Measurements from ENCODE around the gene FANCC.

Gene FANCC

GRCh38 chr9:95181226-95181818 lies 136.2 kb downstream of the FANCC start:
- H4K8ac ChIP-seq (ENCODE audit: low read depth, low read length), result no peak overlapping the region
- H3K4ac ChIP-seq (ENCODE audit: low read length), result no peak overlapping the region
- H2BK5ac ChIP-seq (ENCODE audit: low read length), result no peak overlapping the region
- no peak overlapping the region for H4K91ac ChIP-seq (ENCODE audit: low read depth, low read length, poor library complexity)
- DNase-seq (ENCODE audit: low spot score), result no peak
- H2BK15ac ChIP-seq (ENCODE audit: low read length), result no peak overlapping the region
- H2BK120ac ChIP-seq (ENCODE audit: low read depth, low read length), result no peak overlapping the region
- H2AFZ ChIP-seq (ENCODE audit: low read length), result no peak overlapping the region
- no peak overlapping the region for H3K14ac ChIP-seq (ENCODE audit: low read length)
- no peak overlapping the region for H3K4me2 ChIP-seq (ENCODE audit: insufficient read depth, low read length, poor library complexity, severe bottlenecking)
- no peak overlapping the region for H2BK12ac ChIP-seq (ENCODE audit: low read length)
- H3K36me3 ChIP-seq (replicated peaks in 1 of 2; ENCODE audit: control insufficient read depth in 2 of 2, insufficient read depth in 2 of 2, low read length in 2 of 2), result no peaks in the 10 kb centered on the region
- H2AK5ac ChIP-seq (ENCODE audit: low read depth, low read length), result no peak overlapping the region
- H3K27me3 ChIP-seq (ENCODE audit: control insufficient read depth in 3 of 3, insufficient read depth in 3 of 3, low read depth in 1 of 3, low read length in 3 of 3), result no peaks in the 10 kb centered on the region
- H3K27ac ChIP-seq (replicated peaks; ENCODE audit: low read length), result no peak overlapping the region
- no peak overlapping the region for H3K18ac ChIP-seq (ENCODE audit: low read length)
- no peak overlapping the region for H3K23ac ChIP-seq (ENCODE audit: low read depth, low read length, poor library complexity)
- no peaks in the 10 kb centered on the region for H3K9me3 ChIP-seq (replicated peaks in 1 of 2; ENCODE audit: control insufficient read depth in 2 of 2, insufficient read depth in 1 of 2, low read depth in 1 of 2, low read length in 2 of 2)
- WGBS, 2 donors (ENCODE audit: extremely low coverage in 2 of 2, insufficient read length in 2 of 2, insufficient replicate concordance in 1 of 2), result no CpG with 5 or more reads among the region's 3 CpGs
- peaks cover 1 to 7% of the 10 kb centered on the region in 2 donors for H3K4me1 ChIP-seq (ENCODE audit: control insufficient read depth in 2 of 2, insufficient read depth in 1 of 2, low read depth in 1 of 2, low read length in 2 of 2)
- no peak overlapping the region for H3K9ac ChIP-seq (ENCODE audit: low read depth, low read length, poor library complexity)
- no peak overlapping the region for H3K4me3 ChIP-seq (ENCODE audit: low read length in 2 of 2)
- H3K79me1 ChIP-seq (ENCODE audit: low read depth, low read length), result no peaks in the 10 kb centered on the region

DNA sequence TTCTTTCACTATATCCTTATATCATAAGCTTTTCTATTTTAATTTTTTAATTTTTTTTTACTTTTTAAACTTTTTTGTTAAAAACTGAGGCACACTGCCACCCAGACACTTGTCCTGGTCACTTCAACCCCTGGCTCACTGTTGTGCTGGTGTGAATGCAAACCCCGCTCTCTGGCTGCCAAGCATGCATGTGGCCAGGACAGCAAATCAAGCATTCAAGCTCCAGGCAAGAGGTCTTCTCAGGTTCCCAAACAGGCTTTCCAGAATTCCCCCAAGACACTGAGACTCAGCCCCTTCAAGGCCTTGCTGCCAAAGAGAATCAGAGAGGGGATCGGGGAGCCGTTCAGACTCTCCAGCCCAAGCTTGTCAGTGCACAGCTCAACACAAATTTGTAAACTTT lies 139.9 kb downstream of the FANCC start:
- no peaks in the 10 kb centered on the region for H3K79me1 ChIP-seq (ENCODE audit: low read depth, low read length)
- no peak overlapping the region for H2BK12ac ChIP-seq (ENCODE audit: low read length)
- H2BK15ac ChIP-seq (ENCODE audit: low read length), result no peak overlapping the region
- no peaks in the 10 kb centered on the region for H3K27me3 ChIP-seq (ENCODE audit: control insufficient read depth in 3 of 3, insufficient read depth in 3 of 3, low read depth in 1 of 3, low read length in 3 of 3)
- no peak overlapping the region for H3K9ac ChIP-seq (ENCODE audit: low read depth, low read length, poor library complexity)
- WGBS, 2 donors (ENCODE audit: extremely low coverage in 2 of 2, insufficient read length in 2 of 2, insufficient replicate concordance in 1 of 2), result no CpG with 5 or more reads among the region's 3 CpGs
- H2BK5ac ChIP-seq (ENCODE audit: low read length), result no peak overlapping the region
- no peak overlapping the region for H2AK5ac ChIP-seq (ENCODE audit: low read depth, low read length)
- H3K4ac ChIP-seq (ENCODE audit: low read length), result no peak overlapping the region
- no peak overlapping the region for H3K4me3 ChIP-seq (ENCODE audit: low read length in 2 of 2)
- H4K91ac ChIP-seq (ENCODE audit: low read depth, low read length, poor library complexity), result no peak overlapping the region
- H3K14ac ChIP-seq (ENCODE audit: low read length), result no peak overlapping the region
- no peak overlapping the region for H3K4me2 ChIP-seq (ENCODE audit: insufficient read depth, low read length, poor library complexity, severe bottlenecking)
- no peak overlapping the region for H3K27ac ChIP-seq (replicated peaks; ENCODE audit: low read length)
- H4K8ac ChIP-seq (ENCODE audit: low read depth, low read length), result no peak overlapping the region
- H3K18ac ChIP-seq (ENCODE audit: low read length), result peak overlapping the region; percentile 27
- no peak for DNase-seq (ENCODE audit: low spot score)
- H2BK120ac ChIP-seq (ENCODE audit: low read depth, low read length), result no peak overlapping the region
- no peaks in the 10 kb centered on the region for H3K9me3 ChIP-seq (replicated peaks in 1 of 2; ENCODE audit: control insufficient read depth in 2 of 2, insufficient read depth in 1 of 2, low read depth in 1 of 2, low read length in 2 of 2)
- H3K36me3 ChIP-seq (replicated peaks in 1 of 2; ENCODE audit: control insufficient read depth in 2 of 2, insufficient read depth in 2 of 2, low read length in 2 of 2), result no peaks in the 10 kb centered on the region
- H2AFZ ChIP-seq (ENCODE audit: low read length), result no peak overlapping the region
- no peak overlapping the region for H3K23ac ChIP-seq (ENCODE audit: low read depth, low read length, poor library complexity)
- no peaks in the 10 kb centered on the region for H3K4me1 ChIP-seq (ENCODE audit: control insufficient read depth in 2 of 2, insufficient read depth in 1 of 2, low read depth in 1 of 2, low read length in 2 of 2)

DNA sequence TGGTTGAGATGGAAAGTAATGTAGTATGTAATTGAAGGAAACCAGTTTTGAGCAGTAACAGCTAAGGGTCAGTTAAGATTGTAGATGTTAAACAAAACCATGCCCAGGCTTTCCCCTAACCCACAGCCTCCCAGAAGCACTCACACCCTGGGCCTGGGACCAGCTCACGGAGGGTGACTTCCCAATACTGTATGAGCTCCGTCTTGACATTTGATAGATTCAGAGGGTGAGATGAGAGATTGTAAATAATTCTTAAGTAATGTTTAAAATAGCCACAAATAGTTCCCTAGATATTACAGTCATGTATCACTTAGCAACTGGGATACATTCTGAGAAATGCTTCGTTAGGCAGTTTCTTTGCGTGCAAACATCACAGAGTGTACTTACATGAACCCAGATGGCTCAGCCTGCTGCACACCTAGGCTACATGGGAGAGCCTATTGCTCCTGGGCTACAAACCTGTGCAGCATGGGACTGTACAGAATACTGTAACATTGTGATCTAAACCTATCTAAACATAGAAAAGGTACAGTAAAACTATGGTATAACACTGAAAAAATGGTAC lies 140.7 kb downstream of the FANCC start:
- Histone ChIP-seq H3K36me3 (replicated peaks in 1 of 2; ENCODE audit: control insufficient read depth in 2 of 2, insufficient read depth in 2 of 2, low read length in 2 of 2) (no peaks in the 10 kb centered on the region), H2BK15ac (ENCODE audit: low read length) (no peak overlapping the region), H2AFZ (ENCODE audit: low read length) (no peak overlapping the region), H3K18ac (ENCODE audit: low read length) (no peak overlapping the region), H4K8ac (ENCODE audit: low read depth, low read length) (no peak overlapping the region), H3K9ac (ENCODE audit: low read depth, low read length, poor library complexity) (no peak overlapping the region), H3K9me3 (replicated peaks in 1 of 2; ENCODE audit: control insufficient read depth in 2 of 2, insufficient read depth in 1 of 2, low read depth in 1 of 2, low read length in 2 of 2) (no peaks in the 10 kb centered on the region), H3K27me3 (ENCODE audit: control insufficient read depth in 3 of 3, insufficient read depth in 3 of 3, low read depth in 1 of 3, low read length in 3 of 3) (no peaks in the 10 kb centered on the region), H3K23ac (ENCODE audit: low read depth, low read length, poor library complexity) (no peak overlapping the region), H3K4me3 (ENCODE audit: low read length in 2 of 2) (no peak overlapping the region), H3K4ac (ENCODE audit: low read length) (no peak overlapping the region), H2AK5ac (ENCODE audit: low read depth, low read length) (no peak overlapping the region), H4K91ac (ENCODE audit: low read depth, low read length, poor library complexity) (no peak overlapping the region), H2BK120ac (ENCODE audit: low read depth, low read length) (no peak overlapping the region), H2BK12ac (ENCODE audit: low read length) (no peak overlapping the region), H3K27ac (replicated peaks; ENCODE audit: low read length) (no peak overlapping the region), H3K4me1 (ENCODE audit: control insufficient read depth in 2 of 2, insufficient read depth in 1 of 2, low read depth in 1 of 2, low read length in 2 of 2) (no peaks in the 10 kb centered on the region), H2BK5ac (ENCODE audit: low read length) (no peak overlapping the region), H3K4me2 (ENCODE audit: insufficient read depth, low read length, poor library complexity, severe bottlenecking) (no peak overlapping the region), H3K14ac (ENCODE audit: low read length) (no peak overlapping the region), H3K79me1 (ENCODE audit: low read depth, low read length) (no peaks in the 10 kb centered on the region)
- no peak for DNase-seq (ENCODE audit: low spot score)
- no CpG with 5 or more reads among the region's 4 CpGs for WGBS, 2 donors (ENCODE audit: extremely low coverage in 2 of 2, insufficient read length in 2 of 2, insufficient replicate concordance in 1 of 2)

GRCh38 chr9:95175523-95175922 lies 142.0 kb downstream of the FANCC start:
- Histone ChIP-seq H2AK5ac (ENCODE audit: low read depth, low read length) (no peak overlapping the region), H2AFZ (ENCODE audit: low read length) (no peak overlapping the region), H3K23ac (ENCODE audit: low read depth, low read length, poor library complexity) (peak overlapping the region; percentile 31), H3K79me1 (ENCODE audit: low read depth, low read length) (no peaks in the 10 kb centered on the region), H2BK120ac (ENCODE audit: low read depth, low read length) (no peak overlapping the region), H3K4ac (ENCODE audit: low read length) (no peak overlapping the region), H3K4me3 (ENCODE audit: low read length in 2 of 2) (no peak overlapping the region), H3K4me1 (ENCODE audit: control insufficient read depth in 2 of 2, insufficient read depth in 1 of 2, low read depth in 1 of 2, low read length in 2 of 2) (peaks cover 3 to 10% of the 10 kb centered on the region in 2 donors), H3K27me3 (ENCODE audit: control insufficient read depth in 3 of 3, insufficient read depth in 3 of 3, low read depth in 1 of 3, low read length in 3 of 3) (no peaks in the 10 kb centered on the region), H2BK5ac (ENCODE audit: low read length) (no peak overlapping the region), H2BK12ac (ENCODE audit: low read length) (no peak overlapping the region), H2BK15ac (ENCODE audit: low read length) (no peak overlapping the region), H4K8ac (ENCODE audit: low read depth, low read length) (no peak overlapping the region), H3K14ac (ENCODE audit: low read length) (no peak overlapping the region), H3K4me2 (ENCODE audit: insufficient read depth, low read length, poor library complexity, severe bottlenecking) (no peak overlapping the region), H3K18ac (ENCODE audit: low read length) (no peak overlapping the region), H3K9ac (ENCODE audit: low read depth, low read length, poor library complexity) (no peak overlapping the region), H3K9me3 (replicated peaks in 1 of 2; ENCODE audit: control insufficient read depth in 2 of 2, insufficient read depth in 1 of 2, low read depth in 1 of 2, low read length in 2 of 2) (no peaks in the 10 kb centered on the region), H3K27ac (replicated peaks; ENCODE audit: low read length) (no peak overlapping the region), H3K36me3 (replicated peaks in 1 of 2; ENCODE audit: control insufficient read depth in 2 of 2, insufficient read depth in 2 of 2, low read length in 2 of 2) (no peaks in the 10 kb centered on the region), H4K91ac (ENCODE audit: low read depth, low read length, poor library complexity) (no peak overlapping the region)
- no CpG with 5 or more reads among the region's 8 CpGs for WGBS, 2 donors (ENCODE audit: extremely low coverage in 2 of 2, insufficient read length in 2 of 2, insufficient replicate concordance in 1 of 2)
- no peak for DNase-seq (ENCODE audit: low spot score)
